CD4-positive, CD25-positive, alpha-beta regulatory T cell (primary cell): ENCODE data around the gene IQCC. TPM values are rescaled to one million over a fixed set of nuclear protein-coding genes. Genes with fewer than 3 reads are reported as not detected.

Experiments
- ATAC-seq, 2 donors: fragments of 150-1000 bp; cut with Tn5 transposase; one replicate each; pipeline ENCODE4 v1.10.0; 2021; ENCODE audit warnings: low read depth in 2 of 2, moderate number of reproducible peaks in 2 of 2, moderate library complexity in 1 of 2
- DNase-seq, 3 donors: peaks; one replicate each; pipeline versions ENCODE4 v3.0.0 to v3.0.0-alpha.2; 2012 to 2022; ENCODE audit warnings: mixed read lengths in 1 of 3
- H3K27ac ChIP-seq: one replicate; pipeline ENCODE4 v1.7.0; 2013; ENCODE audit warnings: mild to moderate bottlenecking, low read length; ENCODE audit not compliant: insufficient read depth, poor library complexity, severe bottlenecking
- H3K27me3 ChIP-seq: one replicate; pipeline ENCODE4 v1.7.0; 2013; ENCODE audit warnings: low read length; ENCODE audit not compliant: control insufficient read depth, insufficient read depth
- H3K36me3 ChIP-seq: one replicate; pipeline ENCODE4 v1.7.0; 2013; ENCODE audit warnings: mild to moderate bottlenecking, low read length, moderate library complexity; ENCODE audit not compliant: control insufficient read depth, insufficient read depth
- H3K4me1 ChIP-seq: 2 replicates; pipeline ENCODE4 v1.7.0; 2013; ENCODE audit warnings: mild to moderate bottlenecking, low read length; ENCODE audit not compliant: insufficient read depth, control insufficient read depth, poor library complexity, severe bottlenecking
- H3K4me3 ChIP-seq: one replicate; pipeline ENCODE4 v1.7.0; 2013; ENCODE audit warnings: low read depth, mild to moderate bottlenecking, low read length, moderate library complexity
- H3K9me3 ChIP-seq, 2 experiments: 1 replicate in 1 of 2; 2 replicates in 1 of 2; pipeline ENCODE4 v1.7.0; 2013; ENCODE audit warnings: low read length in 2 of 2, mild to moderate bottlenecking in 1 of 2, moderate library complexity in 1 of 2; ENCODE audit not compliant: control insufficient read depth in 2 of 2
- H3K27ac Mint-ChIP-seq, 3 donors: one replicate each; pipeline ENCODE4 v1.8.0; 2020 to 2022; ENCODE audit warnings: mild to moderate bottlenecking in 3 of 3, mixed read lengths in 3 of 3, moderate library complexity in 2 of 3
- H3K27me3 Mint-ChIP-seq: one replicate; pipeline ENCODE4 v1.8.0; 2022; ENCODE audit warnings: mild to moderate bottlenecking, mixed read lengths
- H3K36me3 Mint-ChIP-seq: one replicate; pipeline ENCODE4 v1.8.0; 2020; ENCODE audit warnings: mixed read lengths
- H3K4me1 Mint-ChIP-seq, 4 donors: one replicate each; pipeline ENCODE4 v1.8.0; 2020 to 2022; ENCODE audit warnings: mixed read lengths in 4 of 4, mild to moderate bottlenecking in 1 of 4
- H3K4me3 Mint-ChIP-seq, 4 donors: one replicate each; pipeline ENCODE4 v1.8.0; 2020 to 2022; ENCODE audit warnings: mild to moderate bottlenecking in 4 of 4, mixed read lengths in 4 of 4, moderate library complexity in 3 of 4
- H3K9me3 Mint-ChIP-seq, 7 donors: one replicate each; pipeline ENCODE4 v1.8.0; 2020 to 2022; ENCODE audit warnings: mixed read lengths in 7 of 7, mild to moderate bottlenecking in 3 of 7, moderate library complexity in 2 of 7
- polyA plus RNA-seq, 4 donors: library from polyadenylated mRNA; unstranded; fragments of 300-500 nt; fragmentation: Illumina TruSeq; gene quantifications; one replicate each; pipeline ENCODE4 v1.2.3, GENCODE V29; 2021
- total RNA-seq: library from RNA; stranded (reverse); gene quantifications from one replicate; pipeline ENCODE4 v1.2.3, GENCODE V29; 2022

Gene IQCC
- total and polyA plus RNA-seq, 5 donors from 2014 or later = 0.68 to 2.7 (median 1.6) TPM

- peaks cover 19% of the 10 kb centered on the region for H3K36me3 ChIP-seq
- peak overlapping the region; percentile 99 for H3K4me3 ChIP-seq
- H3K4me1 Mint-ChIP-seq = peaks cover 9 to 52% (median 34%) of the 10 kb centered on the region in 4 donors
- no peaks in the 10 kb centered on the region for H3K27me3 ChIP-seq
- ATAC-seq = peak in 1 of 2 donors; percentile 28
- no peaks in the 10 kb centered on the region for H3K9me3 ChIP-seq
- peaks cover 32% of the 10 kb centered on the region for H3K36me3 Mint-ChIP-seq
- H3K27ac ChIP-seq = peak overlapping the region; percentile 94
- peaks cover 0 to 2% (median 0%) of the 10 kb centered on the region in 7 donors for H3K9me3 Mint-ChIP-seq
- H3K27ac Mint-ChIP-seq = peak overlapping the region; percentile 95 to 99 (median 98)
- DNase-seq = peak in 1 of 3 donors; percentile 53
- peak overlapping the region; percentile 88 to 97 (median 90) for H3K4me3 Mint-ChIP-seq
- H3K27me3 Mint-ChIP-seq = no peaks in the 10 kb centered on the region
- H3K4me1 ChIP-seq = peaks cover 84% of the 10 kb centered on the region
These were observed 51.2 kb downstream of the IQCC start for GRCh38 chr1:32256473-32257226.

GRCh38 chr1:32257227-32257508 lies 51.7 kb downstream of the IQCC start:
- peak overlapping the region; percentile 94 for H3K27ac ChIP-seq
- no peaks in the 10 kb centered on the region for H3K9me3 ChIP-seq
- peaks cover 19% of the 10 kb centered on the region for H3K36me3 ChIP-seq
- H3K4me1 ChIP-seq = peaks cover 89% of the 10 kb centered on the region
- H3K27ac Mint-ChIP-seq = peak overlapping the region; percentile 95 to 99 (median 98)
- H3K27me3 ChIP-seq = no peaks in the 10 kb centered on the region
- no peaks in the 10 kb centered on the region for H3K27me3 Mint-ChIP-seq
- ATAC-seq (no peak), DNase-seq (no peak)
- peaks cover 0 to 2% (median 0%) of the 10 kb centered on the region in 7 donors for H3K9me3 Mint-ChIP-seq
- H3K4me3 Mint-ChIP-seq = peak overlapping the region; percentile 88 to 97 (median 90)
- peaks cover 27% of the 10 kb centered on the region for H3K36me3 Mint-ChIP-seq
- H3K4me3 ChIP-seq = peak overlapping the region; percentile 99
- H3K4me1 Mint-ChIP-seq = peaks cover 9 to 52% (median 34%) of the 10 kb centered on the region in 4 donors

Other genes with a start within 250 kb of the IQCC start
- 100 TPM for gene KHDRBS1, start 191.8 kb upstream of the IQCC start, total RNA-seq
- 100 to 1,000 TPM in 1 of 4 donors, 10 to 100 TPM in 3; 97.1 to 117 (median 99.4) TPM for gene KHDRBS1, start 191.8 kb upstream of the IQCC start, polyA plus RNA-seq
- 13.1 TPM for gene TMEM39B, start 132.7 kb upstream of the IQCC start, total RNA-seq
- gene TMEM39B, start 132.7 kb upstream of the IQCC start, polyA plus RNA-seq = 1 to 10 TPM; 2.3 to 3.6 (median 2.6) TPM
- gene KPNA6, start 97.6 kb upstream of the IQCC start, total RNA-seq = 56.1 TPM
- gene KPNA6, start 97.6 kb upstream of the IQCC start, polyA plus RNA-seq = 10 to 100 TPM; 22.7 to 29.3 (median 26.4) TPM
- gene TXLNA, start 26.0 kb upstream of the IQCC start, total RNA-seq = 30.9 TPM
- 10 to 100 TPM; 22.4 to 30.0 (median 24.0) TPM for gene TXLNA, start 26.0 kb upstream of the IQCC start, polyA plus RNA-seq
- gene CCDC28B, start 5.1 kb upstream of the IQCC start, total RNA-seq = 10.3 TPM
- 10 to 100 TPM; 12.0 to 15.5 (median 14.1) TPM for gene CCDC28B, start 5.1 kb upstream of the IQCC start, polyA plus RNA-seq
- gene DCDC2B, start 3.4 kb downstream of the IQCC start, total RNA-seq = not detected
- gene DCDC2B, start 3.4 kb downstream of the IQCC start, polyA plus RNA-seq = under 1 TPM in 1 of 4 donors, not detected in 3; 0.09 TPM
- gene TMEM234, start 16.7 kb downstream of the IQCC start, total RNA-seq = 14.2 TPM
- gene TMEM234, start 16.7 kb downstream of the IQCC start, polyA plus RNA-seq = 1 to 10 TPM; 4.6 to 6.2 (median 5.5) TPM
- 123 TPM for gene EIF3I, start 16.7 kb downstream of the IQCC start, total RNA-seq
- 100 to 1,000 TPM; 191 to 216 (median 204) TPM for gene EIF3I, start 16.7 kb downstream of the IQCC start, polyA plus RNA-seq
- gene FAM167B, start 41.6 kb downstream of the IQCC start, total RNA-seq = 0.44 TPM
- not detected for gene FAM167B, start 41.6 kb downstream of the IQCC start, polyA plus RNA-seq
- gene LCK, start 45.6 kb downstream of the IQCC start, total RNA-seq = 388 TPM
- 1,000 to 10,000 TPM in 2 of 4 donors, 100 to 1,000 TPM in 2; 968 to 1,114 (median 1,027) TPM for gene LCK, start 45.6 kb downstream of the IQCC start, polyA plus RNA-seq
- 98.2 TPM for gene HDAC1, start 86.4 kb downstream of the IQCC start, total RNA-seq
- 100 to 1,000 TPM; 132 to 150 (median 147) TPM for gene HDAC1, start 86.4 kb downstream of the IQCC start, polyA plus RNA-seq
- gene MARCKSL1, start 130.6 kb downstream of the IQCC start, total RNA-seq = 27.5 TPM
- 10 to 100 TPM; 34.4 to 59.4 (median 48.7) TPM for gene MARCKSL1, start 130.6 kb downstream of the IQCC start, polyA plus RNA-seq
- 43.2 TPM for gene FAM229A, start 156.8 kb downstream of the IQCC start, total RNA-seq
- under 1 TPM in 2 of 4 donors, not detected in 2; 0.14 to 0.31 TPM for gene FAM229A, start 156.8 kb downstream of the IQCC start, polyA plus RNA-seq
- 0.76 TPM for gene TSSK3, start 156.9 kb downstream of the IQCC start, total RNA-seq
- gene TSSK3, start 156.9 kb downstream of the IQCC start, polyA plus RNA-seq = 1 to 10 TPM in 2 of 4 donors, not detected in 2; 1.1 to 1.9 TPM
- gene BSDC1, start 188.8 kb downstream of the IQCC start, total RNA-seq = 198 TPM
- gene BSDC1, start 188.8 kb downstream of the IQCC start, polyA plus RNA-seq = 10 to 100 TPM; 27.3 to 45.4 (median 40.1) TPM